ENCODE results near the gene TSSK2. TPM values are rescaled to one million over a fixed set of nuclear protein-coding genes. Genes with fewer than 3 reads are reported as not detected.

Gene TSSK2
- total RNA-seq, 1 experiment from 2014 or later: not detected

DNA sequence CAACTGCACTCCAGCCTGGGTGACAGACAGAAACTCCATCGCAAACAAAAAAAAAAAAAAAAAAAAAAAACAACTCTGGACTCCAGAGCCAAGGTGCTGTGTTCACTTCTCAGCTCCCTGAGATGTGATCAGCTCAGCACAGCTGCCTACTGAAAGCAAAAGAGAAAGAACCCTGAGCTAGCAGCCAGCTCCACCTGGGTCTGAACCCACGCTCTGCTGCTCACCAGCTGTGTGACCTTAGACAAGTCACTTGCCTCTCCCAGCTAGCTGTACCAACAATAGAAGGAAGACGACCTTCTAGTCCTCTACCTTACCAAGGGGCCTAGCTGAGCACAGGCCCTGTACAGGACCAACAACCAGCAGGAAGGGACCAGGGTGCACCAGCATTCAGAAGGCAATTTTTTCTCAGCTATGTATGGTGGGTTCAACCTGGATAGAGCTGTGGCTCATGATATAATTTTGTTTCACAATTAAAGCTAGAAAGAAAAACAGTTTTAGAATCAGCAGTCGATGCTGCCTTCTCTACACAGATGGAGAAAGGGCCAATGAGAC is 12.7 kb upstream of the TSSK2 start:
- H3K36me3 ChIP-seq: peaks cover 4% of the 10 kb centered on the region
- H3K27me3 ChIP-seq: no peaks in the 10 kb centered on the region
- H3K4me3 ChIP-seq: no peak overlapping the region
- no peaks in the 10 kb centered on the region for H3K9me3 ChIP-seq
- no peak for DNase-seq

DNA sequence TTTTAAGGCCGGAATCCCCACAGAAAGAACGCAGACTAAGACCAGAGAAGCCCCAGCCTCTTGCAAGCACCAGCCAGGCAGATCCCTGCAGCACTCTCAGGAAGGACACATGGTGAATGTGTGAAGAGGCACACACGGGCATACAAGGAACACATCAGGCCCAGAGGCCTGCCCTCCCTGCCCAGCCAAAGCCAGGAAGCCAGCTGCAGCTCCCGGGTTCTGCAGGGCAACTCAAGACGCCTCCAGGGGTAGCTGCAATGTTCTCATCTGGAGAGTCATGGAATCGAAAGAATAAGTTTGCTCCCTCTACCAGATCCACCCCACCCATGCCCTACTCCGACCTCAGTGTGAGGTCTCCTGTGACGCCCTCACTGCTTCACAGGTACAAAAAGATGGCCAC is 11.2 kb upstream of the TSSK2 start:
- no peaks in the 10 kb centered on the region for H3K9me3 ChIP-seq
- H3K4me3 ChIP-seq: no peak overlapping the region
- H3K27me3 ChIP-seq: no peaks in the 10 kb centered on the region
- peaks cover 4% of the 10 kb centered on the region for H3K36me3 ChIP-seq
- DNase-seq: no peak

DNA sequence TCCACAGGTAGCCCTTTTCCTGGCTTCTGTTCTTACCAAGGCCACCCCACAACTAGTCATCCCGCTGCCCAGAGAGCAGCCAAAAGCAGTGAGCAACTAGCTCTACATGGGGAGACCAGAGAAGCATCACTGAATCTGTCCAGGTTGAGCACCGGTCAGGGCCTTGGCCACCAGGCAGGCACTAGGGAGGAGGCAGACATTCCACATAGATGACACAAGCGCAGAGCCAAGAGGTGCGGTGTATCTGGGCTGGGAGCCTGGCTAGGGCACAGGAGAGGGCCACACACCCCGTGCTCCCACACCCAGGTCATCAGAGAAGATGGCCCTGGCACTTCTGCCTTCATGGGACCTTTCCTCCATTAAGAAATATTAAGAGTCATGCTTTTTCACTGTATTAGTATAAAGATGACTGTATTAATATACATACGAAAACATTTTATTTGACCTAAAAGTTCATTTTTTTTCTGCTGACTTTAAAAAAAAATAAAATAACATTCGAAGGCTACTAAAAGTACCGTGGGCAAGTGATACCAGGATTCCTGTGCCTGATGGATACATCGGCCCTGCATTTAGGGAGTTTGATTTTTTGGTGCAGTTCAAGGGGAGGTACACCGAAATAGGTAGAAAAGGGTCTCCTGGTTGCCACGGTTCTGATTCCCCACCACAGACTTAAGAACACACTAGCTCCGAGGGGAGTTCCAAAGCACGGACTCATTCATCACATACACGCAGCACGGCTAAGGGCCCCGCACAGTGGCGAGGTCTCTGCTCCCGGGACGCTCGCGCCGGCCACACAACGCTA is 10.1 kb upstream of the TSSK2 start:
- H3K36me3 ChIP-seq: peaks cover 4% of the 10 kb centered on the region
- DNase-seq: peak; percentile 40
- H3K27me3 ChIP-seq: no peaks in the 10 kb centered on the region
- peak overlapping the region; percentile 76 for H3K4me3 ChIP-seq
- H3K9me3 ChIP-seq: no peaks in the 10 kb centered on the region

DNA sequence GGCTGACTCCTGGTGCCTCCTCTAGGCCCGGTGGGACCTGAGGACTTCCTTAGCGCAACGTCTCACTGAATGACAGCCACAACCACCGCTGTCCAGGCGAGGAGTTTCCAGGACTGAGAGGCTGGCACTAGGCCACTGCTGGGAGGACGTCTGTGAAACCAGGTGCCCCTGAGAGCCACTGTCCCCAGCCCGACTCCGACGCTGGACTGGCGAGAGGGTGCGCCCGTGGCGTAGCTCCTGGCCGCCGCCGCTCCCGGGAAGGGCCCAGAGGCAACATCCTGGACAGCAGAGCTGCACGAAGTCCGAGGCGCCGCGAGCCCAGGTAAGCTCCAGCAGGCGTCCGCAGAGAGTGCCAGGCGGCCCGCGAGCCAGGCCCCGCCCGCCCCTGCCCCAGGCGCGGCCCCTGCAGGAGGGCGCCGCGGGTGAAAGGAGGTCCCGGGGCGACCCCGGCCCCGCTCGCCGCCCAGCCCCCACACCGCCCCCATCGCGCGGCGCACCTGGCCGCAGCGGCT is 9.4 kb upstream of the TSSK2 start:
- peak; percentile 43 for DNase-seq
- H3K9me3 ChIP-seq: no peaks in the 10 kb centered on the region
- peak overlapping the region; percentile 76 for H3K4me3 ChIP-seq

DNA sequence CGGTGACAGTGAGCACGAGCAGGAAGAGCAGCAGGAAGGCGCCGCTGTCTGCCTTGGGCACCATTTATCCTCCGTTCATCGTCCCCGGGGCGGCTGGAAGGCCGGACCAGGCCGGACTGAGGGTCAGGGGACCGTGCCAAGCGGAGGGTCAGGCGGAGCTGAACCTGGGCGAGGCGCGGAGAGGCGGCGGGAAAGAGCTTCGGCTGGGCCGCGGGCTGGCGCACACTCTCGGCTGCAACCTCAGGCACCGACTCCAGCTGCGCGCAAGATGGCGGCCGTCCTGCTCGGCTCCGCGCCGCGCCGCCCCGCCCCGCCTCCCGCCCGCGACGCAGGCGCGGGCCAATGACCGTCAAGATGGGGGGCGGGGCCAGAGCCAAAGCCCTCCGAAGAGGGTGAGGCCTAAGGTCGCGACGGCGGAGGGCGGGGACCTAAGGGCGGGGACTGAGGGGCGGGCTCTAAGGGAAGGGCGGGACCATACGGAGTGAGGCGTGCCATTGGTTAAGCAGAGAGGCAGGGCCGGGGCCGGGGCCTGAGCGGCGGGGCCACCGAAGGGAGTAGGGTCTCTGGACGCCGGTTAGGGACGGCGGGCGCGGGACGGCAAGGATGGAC is 8.9 kb upstream of the TSSK2 start, which contains the start of gene DGCR2:
Gene DGCR2, minus strand, starts transcription at position 270 of the 609 bp plus-strand sequence. Its CDS starts 206 bp downstream, at position 64.
- Histone ChIP-seq H3K9me3 (no peaks in the 10 kb centered on the region), H3K36me3 (peaks cover 4% of the 10 kb centered on the region), H3K27me3 (no peaks in the 10 kb centered on the region), H3K4me3 (peak within 1 kb of the TSS; percentile 76)
- peak; percentile 91 for DNase-seq

More for the DNA sequence above, 9.4 kb upstream of the TSSK2 start:
- peaks cover 4% of the 10 kb centered on the region for H3K36me3 ChIP-seq
- no peaks in the 10 kb centered on the region for H3K27me3 ChIP-seq

GRCh38 chr22:19122752-19123492 is 8.2 kb upstream of the TSSK2 start:
- H3K4me3 ChIP-seq: peak overlapping the region; percentile 76
- H3K9me3 ChIP-seq: no peaks in the 10 kb centered on the region
- DNase-seq: no peak
- H3K36me3 ChIP-seq: peaks cover 4% of the 10 kb centered on the region
- no peaks in the 10 kb centered on the region for H3K27me3 ChIP-seq

DNA sequence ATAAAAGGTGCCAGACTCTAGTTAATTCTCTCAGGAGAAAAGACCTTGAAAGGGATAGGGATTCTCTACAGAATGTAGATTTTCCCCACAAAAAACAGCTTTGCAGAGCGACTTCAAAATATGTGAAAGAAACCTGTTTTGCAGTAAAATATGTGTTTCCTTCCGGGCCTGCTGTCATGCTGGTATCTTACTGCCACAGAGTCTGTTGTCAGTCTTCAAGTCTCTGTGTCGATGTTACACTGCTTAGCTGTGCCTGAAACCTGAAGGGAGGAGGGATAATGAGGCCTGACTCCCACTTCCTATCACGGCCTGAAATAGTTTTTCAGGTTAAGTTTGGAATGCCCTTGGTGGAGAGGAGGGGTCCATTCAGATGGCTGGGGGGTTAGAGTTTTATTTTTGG is 7.2 kb upstream of the TSSK2 start:
- Histone ChIP-seq H3K4me3 (no peak overlapping the region), H3K9me3 (no peaks in the 10 kb centered on the region), H3K27me3 (no peaks in the 10 kb centered on the region), H3K36me3 (peaks cover 4% of the 10 kb centered on the region)
- no peak for DNase-seq

DNA sequence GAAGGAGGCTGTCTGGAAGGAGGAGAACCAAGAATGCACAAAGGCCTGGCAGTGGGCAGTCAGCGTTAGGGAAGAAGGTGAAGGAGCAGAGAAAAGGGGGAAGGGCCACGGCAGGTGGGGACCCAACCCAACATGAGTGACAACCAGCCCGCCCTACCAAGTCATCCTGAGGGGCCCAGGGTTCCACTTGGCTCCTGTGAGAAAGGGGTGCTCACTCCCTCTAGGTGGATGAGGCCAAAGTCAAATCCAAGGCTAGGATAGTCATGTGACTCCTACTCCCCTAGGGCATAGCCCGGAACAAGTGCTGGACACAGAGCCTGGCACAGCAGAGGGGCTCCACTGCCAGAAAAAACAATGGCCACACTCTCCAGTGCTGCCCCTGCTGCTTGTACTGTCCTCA is 6.7 kb upstream of the TSSK2 start:
- DNase-seq: no peak
- Histone ChIP-seq H3K4me3 (no peak overlapping the region), H3K27me3 (no peaks in the 10 kb centered on the region), H3K36me3 (peaks cover 4% of the 10 kb centered on the region), H3K9me3 (no peaks in the 10 kb centered on the region)

GRCh38 chr22:19125011-19125410 is 6.1 kb upstream of the TSSK2 start:
- Histone ChIP-seq H3K4me3 (no peak overlapping the region), H3K27me3 (no peaks in the 10 kb centered on the region), H3K36me3 (peaks cover 4% of the 10 kb centered on the region), H3K9me3 (no peaks in the 10 kb centered on the region)
- DNase-seq: no peak

DNA sequence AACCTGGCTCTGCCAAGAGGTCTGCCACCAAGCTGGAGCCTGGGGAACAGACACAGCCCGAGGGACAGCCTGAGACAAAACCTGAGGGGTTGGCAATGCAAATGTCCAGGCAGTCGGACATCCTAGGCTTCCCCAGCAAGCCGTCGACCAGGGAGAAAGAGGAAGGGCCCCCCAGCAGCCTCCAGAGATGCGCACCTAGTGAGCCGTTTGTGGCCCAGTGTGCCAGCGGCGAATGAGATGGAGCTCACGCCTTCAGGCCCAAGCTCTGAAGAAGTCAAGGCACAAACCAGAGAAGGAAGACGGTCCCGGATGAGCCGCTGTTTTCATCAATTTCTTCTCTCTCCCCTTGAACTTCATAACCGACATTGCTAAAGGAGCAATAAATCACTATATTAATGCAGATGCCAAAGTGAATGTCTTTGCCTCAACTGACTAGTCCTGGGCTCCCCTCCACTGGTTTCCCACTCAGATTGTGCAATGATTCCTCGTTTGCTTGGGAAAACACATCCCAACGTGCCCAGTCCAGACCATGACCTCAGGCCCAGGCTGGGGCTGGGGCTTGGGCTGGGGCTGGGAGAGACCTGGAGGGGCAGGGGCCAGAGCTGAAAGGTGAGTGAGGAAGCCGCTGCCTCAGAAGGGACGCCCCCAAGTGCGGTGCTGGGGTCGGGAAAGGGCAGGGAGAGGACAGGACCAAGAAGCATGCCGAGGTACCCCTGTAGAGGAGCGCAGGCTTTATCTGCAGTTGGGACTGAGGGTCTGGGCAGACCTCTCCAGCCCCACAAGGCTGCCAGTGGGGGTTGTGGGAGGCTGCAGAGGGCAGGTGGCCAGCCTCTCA is 5.4 kb upstream of the TSSK2 start:
- Histone ChIP-seq H3K27me3 (no peaks in the 10 kb centered on the region), H3K9me3 (no peaks in the 10 kb centered on the region), H3K4me3 (no peak overlapping the region), H3K36me3 (no peaks in the 10 kb centered on the region)
- no peak for DNase-seq

- DNase-seq: no peak
- H3K4me3 ChIP-seq: no peak overlapping the region
Observed at GRCh38 chr22:19126309-19127273, 4.5 kb upstream of the TSSK2 start.

DNA sequence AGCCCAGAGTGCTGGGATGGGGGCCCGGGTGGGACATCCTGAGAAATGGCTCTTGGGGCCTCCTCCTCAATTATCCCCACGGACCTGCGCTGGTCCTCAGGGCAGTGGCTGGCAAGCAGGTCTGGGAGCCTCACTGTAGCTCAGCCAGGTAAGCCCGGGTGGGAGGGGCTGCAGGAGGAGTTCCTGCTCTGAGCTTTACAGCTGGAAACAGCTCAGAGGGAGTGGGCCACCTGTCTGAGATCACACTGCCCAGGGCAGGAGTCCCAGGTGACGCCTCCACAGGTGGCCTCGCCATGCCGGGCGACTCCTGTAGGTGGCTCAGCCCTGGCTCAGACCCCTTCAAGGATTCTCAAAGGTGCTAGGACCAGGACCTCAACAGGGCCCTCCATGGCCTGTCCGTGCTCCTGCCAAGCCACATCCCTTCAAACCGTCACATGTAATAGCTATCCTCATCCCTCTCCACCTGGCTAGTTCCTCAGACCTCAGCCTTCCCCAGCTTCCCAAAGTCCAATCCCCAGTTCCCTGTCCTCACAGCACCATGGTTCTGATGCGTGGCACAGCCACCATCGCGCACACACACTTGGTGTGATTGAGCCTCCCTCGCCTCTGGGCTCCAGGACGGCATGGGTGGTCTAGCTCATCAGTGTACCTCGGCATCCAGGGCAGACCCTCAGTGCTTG is 3.6 kb upstream of the TSSK2 start:
- no peak overlapping the region for H3K4me3 ChIP-seq
- DNase-seq: no peak
- H3K9me3 ChIP-seq: no peaks in the 10 kb centered on the region
- no peaks in the 10 kb centered on the region for H3K36me3 ChIP-seq
- H3K27me3 ChIP-seq: no peaks in the 10 kb centered on the region

More at GRCh38 chr22:19126309-19127273, 4.5 kb upstream of the TSSK2 start:
- Histone ChIP-seq H3K9me3 (no peaks in the 10 kb centered on the region), H3K36me3 (no peaks in the 10 kb centered on the region), H3K27me3 (no peaks in the 10 kb centered on the region)

DNA sequence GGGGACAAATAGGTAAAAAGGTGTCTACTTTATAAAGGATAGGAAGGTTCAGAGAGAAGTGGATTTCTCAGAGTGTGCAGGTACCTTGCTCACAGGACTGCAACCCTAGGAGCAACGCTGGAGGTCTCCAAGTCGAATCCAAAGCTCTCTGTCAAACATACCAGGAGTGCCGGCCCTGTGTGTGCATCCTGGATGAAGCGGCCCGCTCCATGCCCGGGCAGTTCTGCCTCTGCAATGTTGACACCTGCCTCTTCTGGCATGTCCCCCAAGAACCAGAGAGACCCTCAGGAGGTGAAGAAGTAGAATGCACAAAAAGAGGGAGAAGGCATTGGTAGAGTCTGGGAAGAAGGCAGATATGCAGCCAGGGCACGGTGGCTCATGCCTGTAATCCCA is 3.1 kb upstream of the TSSK2 start:
- Histone ChIP-seq H3K4me3 (no peak overlapping the region), H3K27me3 (no peaks in the 10 kb centered on the region), H3K36me3 (no peaks in the 10 kb centered on the region), H3K9me3 (no peaks in the 10 kb centered on the region)
- no peak for DNase-seq

DNA sequence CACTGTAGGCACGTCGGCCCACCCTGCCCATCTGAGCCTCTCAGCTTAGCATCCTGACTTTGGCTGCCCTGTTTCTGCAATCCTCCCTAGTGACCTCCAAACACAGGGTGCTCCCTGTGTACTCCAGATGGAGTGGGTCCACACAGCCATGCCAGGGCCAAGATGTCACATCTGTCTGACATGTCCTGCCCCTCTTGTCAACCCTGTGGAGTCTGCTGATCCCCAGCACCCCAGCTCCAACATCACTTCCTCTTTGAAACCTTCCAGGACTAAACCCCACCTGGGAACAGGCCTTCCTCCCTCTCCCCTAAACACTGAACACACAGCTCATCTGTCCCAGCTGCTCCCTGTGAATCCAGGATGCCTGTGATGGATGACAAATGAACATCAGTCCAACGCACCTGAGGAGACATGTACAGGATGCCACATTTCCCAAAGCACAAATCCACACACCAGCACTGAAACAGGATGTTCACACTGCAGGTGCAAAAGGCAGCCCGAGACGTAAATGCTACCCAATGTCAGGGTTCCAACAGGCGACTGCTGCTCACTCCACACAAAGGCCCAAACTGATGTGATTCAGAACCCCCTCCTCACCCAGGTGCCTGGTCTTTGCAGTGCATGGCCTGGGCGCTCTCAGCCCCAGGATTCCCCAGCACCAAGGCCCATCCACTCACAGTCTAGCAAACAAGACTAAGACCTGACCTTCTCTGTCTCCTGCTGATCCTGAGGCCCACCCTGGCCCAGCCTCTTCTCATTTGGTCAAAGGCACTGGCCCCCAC is 2.0 kb upstream of the TSSK2 start:
- H3K9me3 ChIP-seq: no peaks in the 10 kb centered on the region
- DNase-seq: no peak
- no peaks in the 10 kb centered on the region for H3K27me3 ChIP-seq
- peaks cover 4% of the 10 kb centered on the region for H3K36me3 ChIP-seq
- H3K4me3 ChIP-seq: no peak overlapping the region

Data from MG63 (cell line).